Stimulated activated effector memory CD8-positive, alpha-beta T cell treated with anti-CD3 and anti-CD28 coated beads, Interleukin-12 subunit alpha, Interleukin-12 subunit beta, amount 100 ng/mL, for 72 hours (primary cell): Measurements from ENCODE around the gene RALY.
A peak's percentile ranks its signal among the peaks of the same experiment; 100 is the strongest.

Experiments used
- ATAC-seq: fragments of 150-1000 bp; cut with Tn5 transposase; 2 replicates; pipeline ENCODE4 v1.10.0; 2021
- DNase-seq, 2 donors: peaks; one replicate each; pipeline ENCODE4 v3.0.0; 2021 to 2022; ENCODE audit warnings: low spot score in 2 of 2
- H3K27ac Mint-ChIP-seq: one replicate; pipeline ENCODE4 v1.8.0; 2022; ENCODE audit warnings: mild to moderate bottlenecking, mixed read lengths
- H3K36me3 Mint-ChIP-seq: one replicate; pipeline ENCODE4 v1.8.0; 2022; ENCODE audit warnings: mild to moderate bottlenecking, mixed read lengths
- H3K4me1 Mint-ChIP-seq: one replicate; pipeline ENCODE4 v1.8.0; 2022; ENCODE audit warnings: mixed read lengths
- H3K4me3 Mint-ChIP-seq: one replicate; pipeline ENCODE4 v1.8.0; 2022; ENCODE audit warnings: mild to moderate bottlenecking, mixed read lengths
- H3K9me3 Mint-ChIP-seq: one replicate; pipeline ENCODE4 v1.8.0; 2022; ENCODE audit warnings: mixed read lengths

RALY gene

GRCh38 chr20:34045294-34045693 lies 51.6 kb downstream of the RALY start:
- Mint-ChIP-seq H3K9me3 (no peaks in the 10 kb centered on the region), H3K36me3 (no peaks in the 10 kb centered on the region), H3K4me1 (peaks cover 82% of the 10 kb centered on the region), H3K4me3 (no peak overlapping the region), H3K27ac (no peak overlapping the region)
- no peak for ATAC-seq
- no peak for DNase-seq

- peak overlapping the region; percentile 32 for H3K27ac Mint-ChIP-seq
- no peaks in the 10 kb centered on the region for H3K9me3 Mint-ChIP-seq
- H3K4me1 Mint-ChIP-seq: peaks cover 79% of the 10 kb centered on the region
- ATAC-seq (no peak), DNase-seq (no peak)
- H3K36me3 Mint-ChIP-seq: no peaks in the 10 kb centered on the region
- H3K4me3 Mint-ChIP-seq: no peak overlapping the region
Observed at GRCh38 chr20:34045930-34046725, 52.4 kb downstream of the RALY start.

- Mint-ChIP-seq H3K9me3 (no peaks in the 10 kb centered on the region), H3K27ac (no peak overlapping the region), H3K36me3 (no peaks in the 10 kb centered on the region), H3K4me1 (peaks cover 69% of the 10 kb centered on the region), H3K4me3 (no peak overlapping the region)
- DNase-seq (no peak), ATAC-seq (no peak)
Observed at GRCh38 chr20:34047010-34047687, 53.4 kb downstream of the RALY start.

- H3K9me3 Mint-ChIP-seq: no peaks in the 10 kb centered on the region
- peak overlapping the region; percentile 51 for H3K27ac Mint-ChIP-seq
- DNase-seq: no peak
- no peak for ATAC-seq
- H3K4me3 Mint-ChIP-seq: no peak overlapping the region
- H3K4me1 Mint-ChIP-seq: peaks cover 62% of the 10 kb centered on the region
- H3K36me3 Mint-ChIP-seq: no peaks in the 10 kb centered on the region
Observed at GRCh38 chr20:34047917-34048316, 54.2 kb downstream of the RALY start.

GRCh38 chr20:34049389-34049788 lies 55.7 kb downstream of the RALY start:
- no peak for DNase-seq
- Mint-ChIP-seq H3K27ac (peak overlapping the region; percentile 51), H3K4me1 (peaks cover 56% of the 10 kb centered on the region), H3K4me3 (no peak overlapping the region), H3K36me3 (no peaks in the 10 kb centered on the region), H3K9me3 (no peaks in the 10 kb centered on the region)
- no peak for ATAC-seq

- Mint-ChIP-seq H3K27ac (peak overlapping the region; percentile 51), H3K4me3 (no peak overlapping the region), H3K4me1 (peaks cover 61% of the 10 kb centered on the region), H3K9me3 (no peaks in the 10 kb centered on the region), H3K36me3 (no peaks in the 10 kb centered on the region)
- DNase-seq (no peak), ATAC-seq (no peak)
Observed at GRCh38 chr20:34049897-34050695, 56.4 kb downstream of the RALY start.

- H3K4me3 Mint-ChIP-seq: no peak overlapping the region
- H3K4me1 Mint-ChIP-seq: peaks cover 62% of the 10 kb centered on the region
- ATAC-seq (no peak), DNase-seq (no peak)
- H3K36me3 Mint-ChIP-seq: no peaks in the 10 kb centered on the region
- H3K9me3 Mint-ChIP-seq: no peaks in the 10 kb centered on the region
- H3K27ac Mint-ChIP-seq: no peak overlapping the region
Observed at GRCh38 chr20:34052414-34052813, 58.7 kb downstream of the RALY start.

- DNase-seq: no peak
- ATAC-seq: no peak
- peaks cover 68% of the 10 kb centered on the region for H3K4me1 Mint-ChIP-seq
- H3K36me3 Mint-ChIP-seq: peaks cover 5% of the 10 kb centered on the region
- H3K4me3 Mint-ChIP-seq: no peak overlapping the region
- peak overlapping the region; percentile 75 for H3K27ac Mint-ChIP-seq
- H3K9me3 Mint-ChIP-seq: no peaks in the 10 kb centered on the region
Observed at GRCh38 chr20:34055290-34055689, 61.6 kb downstream of the RALY start.

GRCh38 chr20:34058831-34059230 lies 65.1 kb downstream of the RALY start:
- Mint-ChIP-seq H3K27ac (peak overlapping the region; percentile 50), H3K9me3 (no peaks in the 10 kb centered on the region), H3K4me1 (peaks cover 88% of the 10 kb centered on the region), H3K4me3 (no peak overlapping the region), H3K36me3 (peaks cover 11% of the 10 kb centered on the region)
- DNase-seq (no peak), ATAC-seq (peak; percentile 83)

GRCh38 chr20:34060970-34061369 lies 67.3 kb downstream of the RALY start:
- Mint-ChIP-seq H3K4me3 (no peak overlapping the region), H3K9me3 (no peaks in the 10 kb centered on the region), H3K36me3 (peaks cover 24% of the 10 kb centered on the region), H3K4me1 (peaks cover 73% of the 10 kb centered on the region), H3K27ac (peak overlapping the region; percentile 77)
- no peak for ATAC-seq
- DNase-seq: no peak

GRCh38 chr20:34061695-34062094 lies 68.0 kb downstream of the RALY start:
- ATAC-seq: peak; percentile 38
- Mint-ChIP-seq H3K4me1 (peaks cover 65% of the 10 kb centered on the region), H3K4me3 (no peak overlapping the region), H3K27ac (peak overlapping the region; percentile 77), H3K36me3 (peaks cover 25% of the 10 kb centered on the region), H3K9me3 (no peaks in the 10 kb centered on the region)
- no peak for DNase-seq

GRCh38 chr20:34062570-34063482 lies 69.1 kb downstream of the RALY start:
- peak; percentile 52 for ATAC-seq
- Mint-ChIP-seq H3K4me1 (peaks cover 62% of the 10 kb centered on the region), H3K36me3 (peaks cover 25% of the 10 kb centered on the region)

GRCh38 chr20:34064286-34064685 lies 70.6 kb downstream of the RALY start:
- no peak for DNase-seq
- ATAC-seq: no peak
- Mint-ChIP-seq H3K9me3 (no peaks in the 10 kb centered on the region), H3K27ac (peak overlapping the region; percentile 77), H3K4me3 (no peak overlapping the region), H3K4me1 (peaks cover 62% of the 10 kb centered on the region), H3K36me3 (peaks cover 25% of the 10 kb centered on the region)

More at GRCh38 chr20:34062570-34063482, 69.1 kb downstream of the RALY start:
- Mint-ChIP-seq H3K9me3 (no peaks in the 10 kb centered on the region), H3K27ac (peak overlapping the region; percentile 77), H3K4me3 (no peak overlapping the region)
- DNase-seq: no peak

GRCh38 chr20:34065260-34065659 lies 71.5 kb downstream of the RALY start:
- no peak for ATAC-seq
- H3K36me3 Mint-ChIP-seq: peaks cover 20% of the 10 kb centered on the region
- DNase-seq: no peak
- H3K4me1 Mint-ChIP-seq: peaks cover 60% of the 10 kb centered on the region
- no peak overlapping the region for H3K4me3 Mint-ChIP-seq
- H3K9me3 Mint-ChIP-seq: no peaks in the 10 kb centered on the region
- H3K27ac Mint-ChIP-seq: peak overlapping the region; percentile 77
